Prostate gland (tissue), 2 donors: ENCODE measurements around the gene TBL3. TPM values are rescaled to one million over a fixed set of nuclear protein-coding genes. Genes with fewer than 3 reads are reported as not detected.

Source experiments
- DNase-seq: peaks from one replicate; pipeline ENCODE4 v3.0.0-alpha.2; 2019; ENCODE audit warnings: low spot score
- H3K27ac ChIP-seq, 2 donors: fragments of 200-600 bp; sonication (generic); 2 replicates each; pipeline ENCODE4 v1.5.1; 2017 to 2019
- H3K27me3 ChIP-seq: fragments of 200-600 bp; sonication (generic); replicated peaks from 2 replicates; pipeline ENCODE4 v1.5.1; 2019; ENCODE audit not compliant: insufficient read depth
- H3K36me3 ChIP-seq, 2 donors: fragments of 200-600 bp; sonication (generic); 1 replicate in 1 of 2; 2 replicates in 1 of 2; pipeline versions ENCODE4 v1.5.1 to v1.8.1; 2017 to 2019
- H3K4me1 ChIP-seq: fragments of 200-600 bp; sonication (generic); replicated peaks from 2 replicates; pipeline ENCODE4 v1.5.1; 2019
- H3K4me3 ChIP-seq, 2 donors: fragments of 200-600 bp; sonication (generic); 2 replicates each; pipeline ENCODE4 v1.5.1; 2017 to 2019
- H3K9me3 ChIP-seq: fragments of 200-600 bp; sonication (generic); 2 replicates; pipeline ENCODE4 v1.5.1; 2017
- POLR2A ChIP-seq: fragments of 450-650 bp; IDR thresholded peaks from one replicate; pipeline ENCODE4 v1.6.1; 2016; ENCODE audit warnings: antibody characterized with exemption, mild to moderate bottlenecking
- POLR2AphosphoS5 ChIP-seq: sonication (generic); formaldehyde crosslinking; IDR thresholded peaks from one replicate; pipeline ENCODE4 v1.6.1; 2017; ENCODE audit warnings: antibody characterized with exemption
- WGBS: methylation state at CpG from one replicate; pipeline ENCODE4 v1.1.5; 2018; 5-methylcytosine and 5-hydroxymethylcytosine counted together
- intact Hi-C: fragments of 100-400 bp; cut with DNase I; formaldehyde crosslinking; loops from one replicate; pipeline ENCODE4 v1.14.2; 2022
- total RNA-seq, 2 donors: library from RNA; depleted of rRNA; stranded (reverse); fragments of >200 nt; gene quantifications; one replicate each; pipeline ENCODE4 v1.1.0, GENCODE V29; 2016
- TF ChIP-seq, protein P1 (sequence below), 4 experiments: fragments of 200-600 bp in 2 of 4; fragments of 450-650 bp in 2 of 4; sonication (generic) in 2 of 4; IDR thresholded peaks; 1 replicate in 3 of 4; 2 replicates in 1 of 4; pipeline ENCODE4 v1.5.1; 2016 to 2019; ENCODE audit warnings: antibody characterized with exemption in 4 of 4, mild to moderate bottlenecking in 2 of 4, moderate library complexity in 2 of 4

The TBL3 gene
- total RNA-seq, 2 donors from 2014 or later, result 54.3 to 57.1 TPM

GRCh38 chr16:1940273-1941161 is 31.3 kb upstream of the TBL3 start:
- intact Hi-C loops, result no loop called here
- H3K4me1 ChIP-seq, result peaks cover 9% of the 10 kb centered on the region
- H3K9me3 ChIP-seq, result no peaks in the 10 kb centered on the region
- H3K27me3 ChIP-seq, result no peaks in the 10 kb centered on the region
- no peak overlapping the region for H3K4me3 ChIP-seq
- TF ChIP-seq POLR2AphosphoS5, result no peak
- TF ChIP-seq POLR2A, result no peak
- TF ChIP-seq, protein P1, sequence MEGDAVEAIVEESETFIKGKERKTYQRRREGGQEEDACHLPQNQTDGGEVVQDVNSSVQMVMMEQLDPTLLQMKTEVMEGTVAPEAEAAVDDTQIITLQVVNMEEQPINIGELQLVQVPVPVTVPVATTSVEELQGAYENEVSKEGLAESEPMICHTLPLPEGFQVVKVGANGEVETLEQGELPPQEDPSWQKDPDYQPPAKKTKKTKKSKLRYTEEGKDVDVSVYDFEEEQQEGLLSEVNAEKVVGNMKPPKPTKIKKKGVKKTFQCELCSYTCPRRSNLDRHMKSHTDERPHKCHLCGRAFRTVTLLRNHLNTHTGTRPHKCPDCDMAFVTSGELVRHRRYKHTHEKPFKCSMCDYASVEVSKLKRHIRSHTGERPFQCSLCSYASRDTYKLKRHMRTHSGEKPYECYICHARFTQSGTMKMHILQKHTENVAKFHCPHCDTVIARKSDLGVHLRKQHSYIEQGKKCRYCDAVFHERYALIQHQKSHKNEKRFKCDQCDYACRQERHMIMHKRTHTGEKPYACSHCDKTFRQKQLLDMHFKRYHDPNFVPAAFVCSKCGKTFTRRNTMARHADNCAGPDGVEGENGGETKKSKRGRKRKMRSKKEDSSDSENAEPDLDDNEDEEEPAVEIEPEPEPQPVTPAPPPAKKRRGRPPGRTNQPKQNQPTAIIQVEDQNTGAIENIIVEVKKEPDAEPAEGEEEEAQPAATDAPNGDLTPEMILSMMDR (IDR thresholded peaks at IDR 0.05), result no peak
- peaks cover 3 to 18% of the 10 kb centered on the region in 2 donors for H3K36me3 ChIP-seq
- DNase-seq, result no peak
- 86% methylated on average over 23 of the region's 23 CpGs for WGBS
- no peak overlapping the region for H3K27ac ChIP-seq

- no peak overlapping the region for H3K27ac ChIP-seq
These were observed 30.4 kb upstream of the TBL3 start for GRCh38 chr16:1941162-1942046.

GRCh38 chr16:1942047-1942809 is 29.6 kb upstream of the TBL3 start:
- intact Hi-C loops, result no loop called here
- Histone ChIP-seq H3K4me1 (peaks cover 9% of the 10 kb centered on the region), H3K9me3 (no peaks in the 10 kb centered on the region), H3K27me3 (no peaks in the 10 kb centered on the region), H3K27ac (peak overlapping the region; percentile 53 to 76), H3K4me3 (peak overlapping the region; percentile 76 to 84), H3K36me3 (peaks cover 3 to 18% of the 10 kb centered on the region in 2 donors)
- no peak for DNase-seq
- TF ChIP-seq POLR2A (no peak), POLR2AphosphoS5 (no peak)
- WGBS, result 18% methylated on average over 16 of the region's 17 CpGs

More at GRCh38 chr16:1941162-1942046, 30.4 kb upstream of the TBL3 start:
- WGBS, result 85% methylated on average over 30 of the region's 30 CpGs
- DNase-seq, result no peak
- no peaks in the 10 kb centered on the region for H3K9me3 ChIP-seq
- peaks cover 9% of the 10 kb centered on the region for H3K4me1 ChIP-seq
- no peak overlapping the region for H3K4me3 ChIP-seq
- no peaks in the 10 kb centered on the region for H3K27me3 ChIP-seq
- peaks cover 3 to 18% of the 10 kb centered on the region in 2 donors for H3K36me3 ChIP-seq
- intact Hi-C loops, result no loop called here
- TF ChIP-seq POLR2AphosphoS5, result no peak
- TF ChIP-seq, protein P1 (IDR thresholded peaks at IDR 0.05), result no peak
- no peak for TF ChIP-seq POLR2A

- H3K4me3 ChIP-seq, result peak within 1 kb of the TSS; percentile 76 to 84
- H3K27me3 ChIP-seq, result no peaks in the 10 kb centered on the region
- peak within 1 kb of the TSS; percentile 53 to 76 for H3K27ac ChIP-seq
- peak; percentile 100 for DNase-seq
- intact Hi-C loops, result no loop called here
- H3K4me1 ChIP-seq, result peaks cover 9% of the 10 kb centered on the region
- TF ChIP-seq POLR2AphosphoS5 (peak; percentile 96), POLR2A (peak; percentile 96)
- TF ChIP-seq, protein P1 (IDR thresholded peaks at IDR 0.05), result peak in 2 of 4 experiments; percentile 21 to 29
- H3K9me3 ChIP-seq, result no peaks in the 10 kb centered on the region
- WGBS, result under 1% methylated on average over 58 of the region's 77 CpGs
- H3K36me3 ChIP-seq, result peaks cover 3 to 15% of the 10 kb centered on the region in 2 donors
These were observed 28.8 kb upstream of the TBL3 start, which contains the start of gene MSRB1 for GRCh38 chr16:1942810-1943726. TSS of gene MSRB1 (minus strand) at chr16:1943199. CDS start at chr16:1943156, 43 bp downstream.
